ENCODE measurements around the gene PIK3C2B. TPM values are rescaled to one million over a fixed set of nuclear protein-coding genes. Genes with fewer than 3 reads are reported as not detected.
A peak's percentile ranks its signal among the peaks of the same experiment; 100 is the strongest.

PIK3C2B gene
- total RNA-seq, 4 donors from 2014 or later: 70.7 to 162 (median 94.5) TPM

DNA sequence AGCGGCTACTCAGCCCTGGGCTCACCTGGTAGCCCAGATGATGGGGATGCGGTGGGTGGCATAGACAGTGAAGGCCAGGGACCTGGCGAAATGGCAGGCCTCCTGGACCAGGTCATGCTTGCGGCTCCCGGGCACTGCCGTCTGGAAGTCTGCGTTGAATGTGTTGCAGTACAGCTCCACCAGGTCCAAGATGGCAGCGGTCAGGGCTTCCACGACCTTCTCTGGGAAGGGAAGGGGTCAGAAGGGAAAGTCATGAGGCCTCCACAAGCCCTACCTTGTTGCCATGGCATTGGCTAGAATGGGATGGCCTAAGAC, 38.8 kb downstream of the PIK3C2B start:
- H3K9me3 ChIP-seq: no peaks in the 10 kb centered on the region
- WGBS: 91% methylated on average over 8 of the region's 9 CpGs
- H3K36me3 ChIP-seq: peaks cover 74% of the 10 kb centered on the region
- peaks cover 21% of the 10 kb centered on the region for H3K4me1 ChIP-seq
- no peak overlapping the region for H3K4me3 ChIP-seq
- DNase-seq (ENCODE audit: low spot score in 2 of 2): no peak
- no peak overlapping the region for H3K27ac ChIP-seq
- TF ChIP-seq POLR2A (IDR thresholded peaks at IDR 0.05): no peak
- TF ChIP-seq, protein P1, sequence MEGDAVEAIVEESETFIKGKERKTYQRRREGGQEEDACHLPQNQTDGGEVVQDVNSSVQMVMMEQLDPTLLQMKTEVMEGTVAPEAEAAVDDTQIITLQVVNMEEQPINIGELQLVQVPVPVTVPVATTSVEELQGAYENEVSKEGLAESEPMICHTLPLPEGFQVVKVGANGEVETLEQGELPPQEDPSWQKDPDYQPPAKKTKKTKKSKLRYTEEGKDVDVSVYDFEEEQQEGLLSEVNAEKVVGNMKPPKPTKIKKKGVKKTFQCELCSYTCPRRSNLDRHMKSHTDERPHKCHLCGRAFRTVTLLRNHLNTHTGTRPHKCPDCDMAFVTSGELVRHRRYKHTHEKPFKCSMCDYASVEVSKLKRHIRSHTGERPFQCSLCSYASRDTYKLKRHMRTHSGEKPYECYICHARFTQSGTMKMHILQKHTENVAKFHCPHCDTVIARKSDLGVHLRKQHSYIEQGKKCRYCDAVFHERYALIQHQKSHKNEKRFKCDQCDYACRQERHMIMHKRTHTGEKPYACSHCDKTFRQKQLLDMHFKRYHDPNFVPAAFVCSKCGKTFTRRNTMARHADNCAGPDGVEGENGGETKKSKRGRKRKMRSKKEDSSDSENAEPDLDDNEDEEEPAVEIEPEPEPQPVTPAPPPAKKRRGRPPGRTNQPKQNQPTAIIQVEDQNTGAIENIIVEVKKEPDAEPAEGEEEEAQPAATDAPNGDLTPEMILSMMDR (IDR thresholded peaks at IDR 0.05): no peak
- no peak for TF ChIP-seq EP300 (IDR thresholded peaks at IDR 0.05)
- TF ChIP-seq POLR2AphosphoS5 (IDR thresholded peaks at IDR 0.05): no peak
- no peaks in the 10 kb centered on the region for H3K27me3 ChIP-seq

DNA sequence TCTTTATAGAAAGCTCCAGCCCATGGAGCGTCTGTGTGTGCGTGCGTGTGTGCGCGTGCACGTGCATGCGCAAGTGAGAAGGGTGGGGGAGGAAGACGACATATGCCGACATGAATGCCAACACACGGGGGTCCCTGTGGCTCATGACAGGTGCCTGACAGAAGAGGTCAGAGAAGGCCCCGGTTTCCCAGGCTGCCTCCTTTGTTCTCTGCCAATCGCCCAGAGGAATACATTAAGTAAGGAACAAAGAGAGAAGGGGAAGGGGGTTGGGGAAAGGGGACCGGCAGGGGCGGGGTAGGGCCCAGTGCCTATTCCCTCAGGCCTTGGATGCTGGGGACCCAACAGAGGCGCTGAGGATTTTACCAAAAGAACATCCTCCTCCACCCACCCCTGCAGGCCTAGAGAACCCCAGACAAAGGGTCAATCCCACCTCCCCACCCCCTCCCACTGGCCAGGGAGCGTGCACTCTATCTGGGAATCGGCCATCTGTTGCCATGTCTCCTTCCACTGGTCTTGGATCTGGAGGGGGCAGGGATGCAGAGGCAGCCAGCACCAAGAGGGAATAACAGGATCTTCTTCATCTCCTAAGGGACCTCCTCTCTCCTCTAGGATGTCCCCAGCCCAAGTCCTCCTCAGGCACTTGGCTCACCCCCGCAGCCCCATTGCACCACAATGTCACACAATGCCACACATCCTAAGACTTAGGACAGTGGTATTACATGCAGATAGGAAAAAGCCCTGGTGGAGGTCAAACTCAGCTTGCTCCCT, 39.4 kb downstream of the PIK3C2B start:
- peaks cover 72% of the 10 kb centered on the region for H3K36me3 ChIP-seq
- no peaks in the 10 kb centered on the region for H3K9me3 ChIP-seq
- peaks cover 23% of the 10 kb centered on the region for H3K4me1 ChIP-seq
- DNase-seq (ENCODE audit: low spot score in 2 of 2): no peak
- TF ChIP-seq EP300 (IDR thresholded peaks at IDR 0.05) (no peak), POLR2A (IDR thresholded peaks at IDR 0.05) (no peak), POLR2AphosphoS5 (IDR thresholded peaks at IDR 0.05) (no peak)
- TF ChIP-seq, protein P1 (IDR thresholded peaks at IDR 0.05): no peak
- 76% methylated on average over 18 of the region's 18 CpGs for WGBS
- no peaks in the 10 kb centered on the region for H3K27me3 ChIP-seq
- no peak overlapping the region for H3K27ac ChIP-seq
- H3K4me3 ChIP-seq: no peak overlapping the region

DNA sequence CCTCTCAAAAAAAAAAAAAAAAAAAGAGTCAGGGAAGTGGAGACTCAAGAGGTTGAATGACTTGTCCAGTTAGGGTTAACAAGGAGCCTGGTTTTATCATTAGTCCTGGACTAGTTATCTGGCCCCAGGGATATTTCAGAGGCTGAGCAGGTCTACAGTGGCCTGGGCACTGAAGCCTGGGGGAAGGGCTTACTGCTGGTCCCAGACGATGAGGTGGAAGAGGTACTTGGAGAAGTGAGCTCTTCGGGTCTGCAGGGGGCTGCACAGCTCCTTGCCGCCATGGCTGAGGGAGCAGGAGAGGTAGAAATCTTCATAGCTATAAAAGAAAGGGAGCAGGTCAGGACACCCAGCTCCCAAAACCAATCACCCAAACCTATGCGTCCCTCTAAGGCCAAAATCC, 40.1 kb downstream of the PIK3C2B start:
- H3K4me1 ChIP-seq: peaks cover 27% of the 10 kb centered on the region
- DNase-seq (ENCODE audit: low spot score in 2 of 2): no peak
- no peak overlapping the region for H3K4me3 ChIP-seq
- no peaks in the 10 kb centered on the region for H3K27me3 ChIP-seq
- peaks cover 71% of the 10 kb centered on the region for H3K36me3 ChIP-seq
- 96% methylated on average over 3 of the region's 4 CpGs for WGBS
- H3K27ac ChIP-seq: no peak overlapping the region
- TF ChIP-seq POLR2AphosphoS5 (IDR thresholded peaks at IDR 0.05): no peak
- no peak for TF ChIP-seq EP300 (IDR thresholded peaks at IDR 0.05)
- TF ChIP-seq POLR2A (IDR thresholded peaks at IDR 0.05): no peak
- TF ChIP-seq, protein P1 (IDR thresholded peaks at IDR 0.05): no peak
- H3K9me3 ChIP-seq: no peaks in the 10 kb centered on the region

DNA sequence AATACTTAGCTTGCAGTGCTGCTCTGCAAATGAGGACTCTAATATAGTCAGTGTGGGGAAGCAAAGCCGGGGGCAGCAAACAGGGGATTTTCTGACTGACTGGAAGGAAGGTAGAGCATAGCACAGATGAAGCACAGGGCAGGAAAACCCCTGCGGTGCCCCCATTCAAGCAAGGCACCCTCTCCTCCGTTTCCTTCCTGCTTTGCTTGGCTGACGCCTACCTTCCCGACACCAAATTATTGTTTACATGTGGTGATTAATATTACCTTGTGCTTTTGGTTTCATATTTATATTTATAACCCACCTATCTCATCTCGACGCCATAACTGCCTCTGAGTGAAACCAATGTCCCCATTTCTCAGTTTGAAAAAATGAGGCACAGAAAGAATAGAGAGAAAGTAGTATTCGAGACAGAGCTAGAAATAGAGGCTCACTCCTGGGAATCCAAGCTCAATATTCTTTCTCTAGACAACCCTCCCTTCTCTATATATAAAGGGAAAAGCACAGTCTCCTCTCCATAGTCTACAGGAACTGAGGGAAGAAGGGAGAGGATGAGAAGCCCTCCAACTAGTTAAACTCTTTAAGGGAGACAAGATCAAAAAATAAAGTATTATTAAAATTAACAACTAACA, 41.3 kb downstream of the PIK3C2B start:
- no peak for DNase-seq (ENCODE audit: low spot score in 2 of 2)
- TF ChIP-seq EP300 (IDR thresholded peaks at IDR 0.05) (no peak), POLR2A (IDR thresholded peaks at IDR 0.05) (no peak), POLR2AphosphoS5 (IDR thresholded peaks at IDR 0.05) (no peak)
- TF ChIP-seq, protein P1 (IDR thresholded peaks at IDR 0.05): no peak
- Histone ChIP-seq H3K27ac (no peak overlapping the region), H3K27me3 (no peaks in the 10 kb centered on the region), H3K9me3 (no peaks in the 10 kb centered on the region), H3K4me1 (peaks cover 32% of the 10 kb centered on the region), H3K4me3 (no peak overlapping the region), H3K36me3 (peaks cover 67% of the 10 kb centered on the region)
- WGBS: 67% methylated on average over 8 of the region's 8 CpGs

DNA sequence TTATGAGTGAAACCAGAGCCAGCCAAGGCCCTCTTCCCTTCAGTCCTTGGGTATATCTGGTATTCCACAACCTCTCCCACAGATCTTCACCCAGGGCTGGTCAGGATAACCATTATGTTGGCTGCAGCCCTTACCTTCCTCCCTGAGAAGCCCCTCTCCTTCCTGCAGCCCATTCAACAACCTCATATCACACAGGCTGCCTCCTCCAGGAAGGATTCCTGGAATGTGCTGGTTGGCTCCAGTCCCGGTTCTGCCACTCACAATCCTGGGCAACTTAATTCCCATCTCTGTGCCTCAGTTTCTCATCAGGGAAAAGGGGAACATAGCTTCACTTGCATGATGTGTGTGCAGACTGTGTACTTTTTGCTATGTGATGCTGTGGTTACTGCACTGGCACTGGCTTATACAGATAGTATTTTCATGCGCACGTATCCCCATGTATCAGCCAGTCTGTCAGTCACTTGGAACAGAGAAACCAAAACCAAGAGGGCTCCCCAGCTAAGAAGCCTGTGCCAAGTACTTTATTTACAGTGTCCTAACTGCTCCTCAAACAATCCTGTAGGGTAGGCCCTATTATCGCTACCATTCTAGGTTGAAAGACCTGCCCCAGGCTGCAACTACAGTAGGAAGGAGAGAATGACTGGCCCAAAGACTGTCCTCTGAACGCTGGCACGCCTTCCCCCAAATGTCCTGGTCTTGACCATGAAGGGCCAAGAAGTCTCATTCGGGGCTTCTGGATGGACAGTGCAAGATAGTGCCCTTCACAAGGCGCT, 43.1 kb downstream of the PIK3C2B start:
- DNase-seq (ENCODE audit: low spot score in 2 of 2): no peak
- no peak overlapping the region for H3K4me3 ChIP-seq
- H3K36me3 ChIP-seq: peaks cover 74% of the 10 kb centered on the region
- peak overlapping the region; percentile 53 for H3K27ac ChIP-seq
- TF ChIP-seq, protein P1 (IDR thresholded peaks at IDR 0.05): no peak
- TF ChIP-seq POLR2AphosphoS5 (IDR thresholded peaks at IDR 0.05) (no peak), POLR2A (IDR thresholded peaks at IDR 0.05) (no peak), EP300 (IDR thresholded peaks at IDR 0.05) (no peak)
- H3K9me3 ChIP-seq: no peaks in the 10 kb centered on the region
- peaks cover 32% of the 10 kb centered on the region for H3K4me1 ChIP-seq
- no peaks in the 10 kb centered on the region for H3K27me3 ChIP-seq
- WGBS: 75% methylated on average over 8 of the region's 8 CpGs

Measured in suprapubic skin (tissue), 4 donors.